ENCODE data around the gene NPY.

Gene NPY

DNA sequence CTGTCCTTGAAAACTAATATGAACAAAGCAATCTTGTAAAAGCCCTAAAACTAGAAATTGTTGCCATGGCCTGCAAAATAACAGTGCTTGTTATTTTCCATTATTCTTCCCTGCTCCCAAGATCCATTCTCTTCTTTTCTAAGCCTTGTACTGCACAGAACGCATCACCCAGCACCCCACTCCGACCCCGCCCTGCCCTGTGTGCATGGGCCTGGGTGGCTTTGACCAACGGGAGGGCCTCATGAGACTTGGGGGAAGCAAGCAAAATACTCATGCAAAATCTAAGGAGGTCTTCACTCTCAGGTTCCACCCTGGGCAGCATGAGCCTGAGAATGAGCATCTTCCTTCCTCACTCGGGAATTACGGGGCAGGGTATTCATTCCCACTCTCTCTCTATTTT is 32.4 kb downstream of the NPY start:
- no peak for DNase-seq

DNA sequence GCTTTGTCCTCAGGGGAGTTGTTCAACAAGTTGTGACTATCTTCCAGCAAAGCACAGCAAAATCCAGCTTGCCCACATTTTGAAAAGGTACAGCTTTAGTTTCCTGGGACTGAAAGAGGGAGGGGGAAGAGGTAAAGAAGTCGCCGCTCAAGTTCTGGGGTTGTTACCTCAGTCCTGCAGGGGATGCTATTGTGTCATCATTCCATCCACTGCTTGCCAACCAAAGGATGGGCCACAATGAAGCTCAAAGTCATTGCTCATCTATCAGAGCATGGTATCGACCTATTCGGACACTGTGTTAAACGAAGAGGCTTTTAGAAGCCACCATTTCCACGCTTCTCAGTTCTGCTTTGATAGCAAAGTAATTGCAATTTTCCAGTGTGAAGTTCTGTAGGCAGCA is 34.3 kb downstream of the NPY start:
- no peak for DNase-seq

DNA sequence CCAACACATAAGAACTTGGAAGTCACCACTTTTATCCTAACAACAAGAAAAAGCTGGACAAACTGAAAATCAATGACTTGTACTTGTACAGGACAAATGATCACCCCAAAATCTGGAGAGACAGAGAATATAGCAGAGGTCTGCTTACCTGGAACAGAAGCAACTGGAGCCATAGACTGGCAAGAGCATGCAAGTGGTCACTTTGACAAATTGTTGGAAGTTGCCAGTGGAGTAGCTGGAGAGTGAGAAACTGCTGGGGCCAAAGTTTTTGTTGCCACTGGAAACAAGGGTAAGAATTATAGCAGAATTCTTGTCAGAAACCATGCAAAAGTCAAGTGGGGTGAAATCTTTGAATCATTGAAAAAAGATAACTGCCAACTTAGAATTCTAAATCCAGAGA is 35.2 kb downstream of the NPY start:
- DNase-seq, result no peak

DNA sequence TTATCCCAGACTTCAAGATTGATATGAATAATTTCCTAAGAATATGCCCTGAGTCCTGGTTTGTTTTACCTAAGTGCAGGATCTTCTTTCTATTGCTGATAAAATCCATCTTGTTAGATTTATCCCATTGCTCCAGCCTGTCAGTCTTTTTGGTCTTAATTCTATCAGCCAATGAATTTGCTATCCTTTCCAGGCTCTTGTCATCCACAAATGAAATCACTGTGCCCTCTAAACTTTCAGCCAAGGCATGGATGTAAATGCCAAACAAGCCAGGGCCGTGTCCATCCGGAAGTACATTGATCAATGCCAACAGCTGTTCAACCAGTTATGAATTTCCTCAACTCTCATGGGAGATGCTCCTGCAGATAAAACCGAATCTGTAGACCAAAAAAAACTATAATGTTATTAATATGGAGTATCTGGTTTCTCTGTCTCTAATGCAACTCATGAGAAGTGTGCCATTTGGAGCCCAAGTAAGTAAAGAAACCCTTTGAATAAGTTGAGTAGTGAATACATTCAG is 40.0 kb downstream of the NPY start:
- DNase-seq, result no peak

DNA sequence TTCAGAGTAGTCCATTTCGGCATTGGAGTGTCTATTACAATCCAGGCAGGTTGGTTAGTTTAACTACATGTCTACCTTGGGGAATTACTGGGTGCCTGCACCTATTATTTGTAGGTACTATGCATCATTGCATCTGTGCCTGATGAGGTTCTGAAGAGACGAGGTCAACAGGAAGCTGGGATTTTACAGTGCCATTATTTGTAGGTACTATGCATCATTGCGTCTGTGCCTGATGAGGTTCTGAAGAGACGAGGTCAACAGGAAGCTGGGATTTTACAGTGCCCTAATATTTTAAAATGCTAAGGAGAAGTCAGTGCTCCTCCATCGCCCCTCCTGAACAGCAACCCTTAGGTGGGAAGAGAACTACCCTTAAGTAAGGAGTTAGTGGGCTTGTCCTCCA is 41.7 kb downstream of the NPY start:
- no peak for DNase-seq

DNA sequence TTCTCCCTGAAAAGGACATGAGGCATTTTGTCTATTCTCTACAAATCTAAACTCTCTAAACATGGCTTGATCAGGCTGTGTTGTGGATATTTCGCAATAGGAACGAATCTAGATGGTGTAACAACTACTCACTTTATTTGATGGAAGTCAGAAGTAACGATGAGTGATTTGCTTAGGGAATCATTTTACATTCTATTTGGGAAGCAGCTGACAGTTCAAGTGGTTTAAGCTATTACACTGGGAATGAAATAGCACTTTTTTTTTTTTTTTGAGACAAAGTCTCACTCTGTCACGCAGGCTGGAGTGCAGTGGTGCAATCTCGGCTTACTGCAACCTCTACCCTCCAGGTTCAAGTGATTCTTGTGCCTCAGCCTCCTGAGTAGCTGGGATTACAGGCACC is 44.1 kb downstream of the NPY start:
- no peak for DNase-seq

DNA sequence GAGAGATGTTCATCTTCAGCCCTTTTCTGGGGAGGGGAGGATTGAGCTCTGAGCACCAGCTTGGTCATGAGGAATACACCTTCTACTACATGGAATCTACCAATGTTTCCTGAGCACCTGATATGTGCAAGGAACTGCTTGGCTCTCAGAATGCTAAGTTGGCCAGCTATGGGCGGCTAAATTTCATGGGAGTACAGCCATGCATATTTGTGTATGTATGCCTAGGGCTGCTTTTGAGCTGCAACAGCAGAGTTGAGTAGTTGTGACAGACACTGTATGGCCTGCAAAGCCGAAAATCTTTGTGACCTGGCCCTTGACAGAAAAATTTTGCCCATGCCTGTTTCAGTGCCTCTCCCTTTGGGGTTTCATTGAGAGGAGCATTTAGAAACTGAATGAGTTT is 44.9 kb downstream of the NPY start:
- no peak for DNase-seq

DNA sequence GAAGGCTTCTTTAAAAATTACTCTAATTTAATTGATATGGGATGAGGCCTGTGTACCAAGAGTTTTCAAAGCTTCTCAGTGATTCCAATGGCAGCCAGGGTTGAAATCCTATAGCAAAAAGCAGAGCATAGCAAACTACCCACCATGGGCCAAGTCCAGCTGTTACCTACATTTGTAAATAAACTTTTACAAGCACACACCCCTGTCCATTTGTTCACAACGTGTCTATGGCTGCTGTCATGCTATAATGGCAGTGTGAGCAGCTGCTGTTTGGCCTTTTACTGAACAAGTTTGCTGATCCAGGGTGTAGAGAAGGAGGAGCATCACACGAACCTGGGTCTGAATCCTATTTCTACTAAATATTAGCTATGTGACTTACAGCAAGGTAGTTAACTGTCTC is 50.0 kb downstream of the NPY start:
- no peak for DNase-seq

DNA sequence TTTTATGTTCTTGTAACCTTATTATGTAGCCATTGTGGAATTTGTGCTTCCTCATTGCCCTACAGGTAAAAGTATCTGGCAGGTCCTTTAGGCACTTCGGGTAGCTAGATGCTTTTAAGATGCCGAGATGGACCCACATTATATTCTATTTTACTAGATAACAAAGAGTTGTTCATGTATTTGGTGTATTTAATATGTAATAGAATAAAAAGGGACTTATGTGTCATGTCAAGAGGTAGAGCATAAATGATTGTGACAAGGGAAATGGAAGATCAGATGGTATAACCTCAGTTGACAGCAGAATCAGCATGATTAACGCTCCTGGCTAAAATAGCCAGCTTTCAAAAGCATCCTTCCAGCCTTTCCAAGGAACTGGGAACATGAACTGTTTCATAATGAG is 50.6 kb downstream of the NPY start:
- DNase-seq, result no peak

DNA sequence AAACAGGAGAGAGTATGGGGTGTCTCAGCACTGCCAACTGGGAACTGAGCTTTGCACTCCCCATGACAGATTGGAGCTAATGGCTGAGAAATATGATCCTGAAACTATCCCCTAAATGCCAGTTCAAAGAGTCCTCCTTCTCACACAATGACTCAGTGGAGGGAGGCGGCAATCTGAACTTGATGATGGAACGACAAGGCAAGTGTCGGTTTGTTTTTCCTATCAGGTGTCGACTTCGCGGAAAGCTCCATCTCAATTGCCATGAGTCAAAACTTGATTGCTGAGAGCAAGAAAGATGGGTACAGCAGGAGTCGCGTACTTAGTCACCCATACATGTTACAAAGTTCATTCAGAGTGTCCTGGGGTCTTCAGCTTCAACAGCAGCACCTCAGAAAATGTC is 52.5 kb downstream of the NPY start:
- DNase-seq, result no peak

DNA sequence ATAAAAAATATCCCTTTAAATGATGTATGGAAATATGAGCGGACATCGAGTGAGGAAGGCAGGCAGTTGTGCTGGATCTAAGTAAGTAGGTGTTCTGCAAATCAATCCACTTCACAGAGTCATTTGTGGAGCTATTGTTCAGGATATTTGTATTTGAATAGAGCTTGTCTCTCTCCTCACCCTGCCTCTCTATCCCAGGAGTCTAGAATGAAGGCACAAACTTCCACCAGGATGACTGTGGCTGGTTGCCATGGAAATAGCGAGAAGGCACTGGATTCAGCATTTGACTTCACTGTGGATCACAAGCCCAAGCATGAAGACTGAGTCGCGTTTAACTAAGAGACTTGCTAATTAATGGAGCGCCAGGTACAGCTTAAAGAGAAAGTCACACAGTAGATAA is 53.2 kb downstream of the NPY start:
- DNase-seq, result no peak

DNA sequence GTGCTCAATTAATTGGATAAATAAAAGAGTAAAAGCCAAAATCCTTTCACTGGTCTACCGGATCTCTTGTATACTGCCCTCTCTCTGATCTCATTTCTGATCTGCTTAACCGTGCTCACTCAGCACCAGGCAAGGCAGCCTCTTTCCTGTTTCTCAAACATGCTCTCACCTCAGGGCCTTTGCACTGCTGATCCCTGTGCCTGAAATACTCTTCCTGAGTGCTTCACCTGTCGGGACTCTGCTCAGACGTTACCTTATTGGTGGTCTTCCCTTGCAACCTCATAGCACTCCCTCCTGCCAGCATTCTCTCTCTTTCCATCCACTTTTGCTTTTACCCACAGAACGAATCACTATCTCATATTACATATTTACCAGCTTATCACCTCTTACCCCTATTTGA is 55.6 kb downstream of the NPY start:
- no peak for DNase-seq

DNA sequence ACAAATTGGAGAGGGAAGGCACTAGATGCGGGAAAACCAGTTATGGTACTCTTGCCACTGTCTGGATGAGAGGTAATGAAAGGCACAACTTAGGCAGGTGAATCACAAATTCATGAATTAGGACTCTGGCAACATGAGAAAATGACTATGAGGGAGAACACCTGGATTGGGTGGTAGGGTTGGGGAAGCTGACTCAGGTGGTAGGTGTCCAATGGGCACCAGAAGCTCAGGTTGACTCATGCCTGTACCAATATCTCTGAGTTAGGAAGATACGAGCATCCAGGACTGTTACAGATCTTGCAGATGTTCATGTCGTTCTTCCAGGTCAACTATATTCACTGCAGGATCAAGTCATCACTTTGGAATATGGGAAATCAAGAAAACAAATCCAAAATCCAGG is 56.7 kb downstream of the NPY start:
- no peak for DNase-seq
